Measurements from ENCODE around the gene MYO9A. TPM values are rescaled to one million over a fixed set of nuclear protein-coding genes. Genes with fewer than 3 reads are reported as not detected.

The MYO9A gene
- total and polyA plus RNA-seq, 2 donors = 4.4 to 11.6 TPM

GRCh38 chr15:71789616-71790015 is 328.3 kb downstream of the MYO9A start:
- 92% methylated on average over 6 of the region's 6 CpGs for WGBS
- Histone ChIP-seq H3K4me1 (ENCODE audit: control insufficient read depth in 2 of 2, insufficient read depth in 2 of 2, low read length in 2 of 2) (no peaks in the 10 kb centered on the region), H3K4me3 (ENCODE audit: low read length in 2 of 2) (no peak overlapping the region), H3K36me3 (ENCODE audit: control insufficient read depth in 2 of 2, insufficient read depth in 2 of 2, low read length in 1 of 2) (no peaks in the 10 kb centered on the region), H3K9me3 (ENCODE audit: control insufficient read depth in 2 of 2, insufficient read depth in 1 of 2, low read length in 1 of 2) (no peaks in the 10 kb centered on the region), H3K27ac (ENCODE audit: low read depth in 1 of 2, low read length in 1 of 2) (no peak overlapping the region), H3K27me3 (ENCODE audit: control insufficient read depth in 2 of 2, insufficient read depth in 1 of 2, low read length in 1 of 2) (no peaks in the 10 kb centered on the region)
- no peak for DNase-seq (ENCODE audit: low read depth in 6 of 9, low spot score in 9 of 9)

- no peak overlapping the region for H3K4me3 ChIP-seq (ENCODE audit: low read length in 2 of 2)
- WGBS = 94% methylated on average over 15 of the region's 15 CpGs
- no peaks in the 10 kb centered on the region for H3K36me3 ChIP-seq (ENCODE audit: control insufficient read depth in 2 of 2, insufficient read depth in 2 of 2, low read length in 1 of 2)
- H3K4me1 ChIP-seq (ENCODE audit: control insufficient read depth in 2 of 2, insufficient read depth in 2 of 2, low read length in 2 of 2) = no peaks in the 10 kb centered on the region
- H3K27ac ChIP-seq (ENCODE audit: low read depth in 1 of 2, low read length in 1 of 2) = no peak overlapping the region
- H3K27me3 ChIP-seq (ENCODE audit: control insufficient read depth in 2 of 2, insufficient read depth in 1 of 2, low read length in 1 of 2) = no peaks in the 10 kb centered on the region
- no peak for DNase-seq (ENCODE audit: low read depth in 6 of 9, low spot score in 9 of 9)
- no peaks in the 10 kb centered on the region for H3K9me3 ChIP-seq (ENCODE audit: control insufficient read depth in 2 of 2, insufficient read depth in 1 of 2, low read length in 1 of 2)
Measured at GRCh38 chr15:71788646-71789579, 329.0 kb downstream of the MYO9A start.

- H3K36me3 ChIP-seq (ENCODE audit: control insufficient read depth in 2 of 2, insufficient read depth in 2 of 2, low read length in 1 of 2) = no peaks in the 10 kb centered on the region
- no peak overlapping the region for H3K27ac ChIP-seq (ENCODE audit: low read depth in 1 of 2, low read length in 1 of 2)
- no peak overlapping the region for H3K4me3 ChIP-seq (ENCODE audit: low read length in 2 of 2)
- 83% methylated on average over 7 of the region's 7 CpGs for WGBS
- no peaks in the 10 kb centered on the region for H3K9me3 ChIP-seq (ENCODE audit: control insufficient read depth in 2 of 2, insufficient read depth in 1 of 2, low read length in 1 of 2)
- H3K4me1 ChIP-seq (ENCODE audit: control insufficient read depth in 2 of 2, insufficient read depth in 2 of 2, low read length in 2 of 2) = no peaks in the 10 kb centered on the region
- no peaks in the 10 kb centered on the region for H3K27me3 ChIP-seq (ENCODE audit: control insufficient read depth in 2 of 2, insufficient read depth in 1 of 2, low read length in 1 of 2)
- DNase-seq (ENCODE audit: low read depth in 6 of 9, low spot score in 9 of 9) = no peak
Measured at GRCh38 chr15:71786673-71787072, 331.3 kb downstream of the MYO9A start.

- H3K27me3 ChIP-seq (ENCODE audit: control insufficient read depth in 2 of 2, insufficient read depth in 1 of 2, low read length in 1 of 2) = no peaks in the 10 kb centered on the region
- whole genome bisulfite sequencing = 96% methylated on average over 2 of the region's 2 CpGs
- H3K4me3 ChIP-seq (ENCODE audit: low read length in 2 of 2) = no peak overlapping the region
- no peak for DNase-seq (ENCODE audit: low read depth in 6 of 9, low spot score in 9 of 9)
- no peaks in the 10 kb centered on the region for H3K36me3 ChIP-seq (ENCODE audit: control insufficient read depth in 2 of 2, insufficient read depth in 2 of 2, low read length in 1 of 2)
- H3K4me1 ChIP-seq (ENCODE audit: control insufficient read depth in 2 of 2, insufficient read depth in 2 of 2, low read length in 2 of 2) = no peaks in the 10 kb centered on the region
- no peaks in the 10 kb centered on the region for H3K9me3 ChIP-seq (ENCODE audit: control insufficient read depth in 2 of 2, insufficient read depth in 1 of 2, low read length in 1 of 2)
- H3K27ac ChIP-seq (ENCODE audit: low read depth in 1 of 2, low read length in 1 of 2) = no peak overlapping the region
Measured at GRCh38 chr15:71785996-71786395, 332.0 kb downstream of the MYO9A start.

GRCh38 chr15:71784719-71785118 is 333.2 kb downstream of the MYO9A start:
- no peak overlapping the region for H3K27ac ChIP-seq (ENCODE audit: low read depth in 1 of 2, low read length in 1 of 2)
- no peaks in the 10 kb centered on the region for H3K27me3 ChIP-seq (ENCODE audit: control insufficient read depth in 2 of 2, insufficient read depth in 1 of 2, low read length in 1 of 2)
- H3K4me3 ChIP-seq (ENCODE audit: low read length in 2 of 2) = no peak overlapping the region
- no peaks in the 10 kb centered on the region for H3K36me3 ChIP-seq (ENCODE audit: control insufficient read depth in 2 of 2, insufficient read depth in 2 of 2, low read length in 1 of 2)
- peak in 1 of 9 donors; percentile 28 for DNase-seq (ENCODE audit: low read depth in 6 of 9, low spot score in 9 of 9)
- no peaks in the 10 kb centered on the region for H3K9me3 ChIP-seq (ENCODE audit: control insufficient read depth in 2 of 2, insufficient read depth in 1 of 2, low read length in 1 of 2)
- H3K4me1 ChIP-seq (ENCODE audit: control insufficient read depth in 2 of 2, insufficient read depth in 2 of 2, low read length in 2 of 2) = no peaks in the 10 kb centered on the region
- 75% methylated on average over 6 of the region's 6 CpGs for WGBS

- WGBS = 73% methylated on average over 10 of the region's 10 CpGs
- Histone ChIP-seq H3K4me3 (ENCODE audit: low read length in 2 of 2) (no peak overlapping the region), H3K27me3 (ENCODE audit: control insufficient read depth in 2 of 2, insufficient read depth in 1 of 2, low read length in 1 of 2) (no peaks in the 10 kb centered on the region), H3K36me3 (ENCODE audit: control insufficient read depth in 2 of 2, insufficient read depth in 2 of 2, low read length in 1 of 2) (no peaks in the 10 kb centered on the region), H3K9me3 (ENCODE audit: control insufficient read depth in 2 of 2, insufficient read depth in 1 of 2, low read length in 1 of 2) (no peaks in the 10 kb centered on the region), H3K27ac (ENCODE audit: low read depth in 1 of 2, low read length in 1 of 2) (no peak overlapping the region), H3K4me1 (ENCODE audit: control insufficient read depth in 2 of 2, insufficient read depth in 2 of 2, low read length in 2 of 2) (no peaks in the 10 kb centered on the region)
- no peak for DNase-seq (ENCODE audit: low read depth in 6 of 9, low spot score in 9 of 9)
Measured at GRCh38 chr15:71782422-71783165, 335.4 kb downstream of the MYO9A start.

- H3K4me3 ChIP-seq (ENCODE audit: low read length in 2 of 2) = no peak overlapping the region
- no peaks in the 10 kb centered on the region for H3K4me1 ChIP-seq (ENCODE audit: control insufficient read depth in 2 of 2, insufficient read depth in 2 of 2, low read length in 2 of 2)
- no peak overlapping the region for H3K27ac ChIP-seq (ENCODE audit: low read depth in 1 of 2, low read length in 1 of 2)
- 95% methylated on average over 8 of the region's 8 CpGs for WGBS
- DNase-seq (ENCODE audit: low read depth in 6 of 9, low spot score in 9 of 9) = no peak
- no peaks in the 10 kb centered on the region for H3K36me3 ChIP-seq (ENCODE audit: control insufficient read depth in 2 of 2, insufficient read depth in 2 of 2, low read length in 1 of 2)
- no peaks in the 10 kb centered on the region for H3K9me3 ChIP-seq (ENCODE audit: control insufficient read depth in 2 of 2, insufficient read depth in 1 of 2, low read length in 1 of 2)
- H3K27me3 ChIP-seq (ENCODE audit: control insufficient read depth in 2 of 2, insufficient read depth in 1 of 2, low read length in 1 of 2) = no peaks in the 10 kb centered on the region
Measured at GRCh38 chr15:71781965-71782265, 336.0 kb downstream of the MYO9A start.

GRCh38 chr15:71781179-71781964 is 336.6 kb downstream of the MYO9A start:
- H3K9me3 ChIP-seq (ENCODE audit: control insufficient read depth in 2 of 2, insufficient read depth in 1 of 2, low read length in 1 of 2) = no peaks in the 10 kb centered on the region
- H3K4me3 ChIP-seq (ENCODE audit: low read length in 2 of 2) = no peak overlapping the region
- H3K36me3 ChIP-seq (ENCODE audit: control insufficient read depth in 2 of 2, insufficient read depth in 2 of 2, low read length in 1 of 2) = no peaks in the 10 kb centered on the region
- H3K27ac ChIP-seq (ENCODE audit: low read depth in 1 of 2, low read length in 1 of 2) = no peak overlapping the region
- 95% methylated on average over 9 of the region's 9 CpGs for WGBS
- no peak for DNase-seq (ENCODE audit: low read depth in 6 of 9, low spot score in 9 of 9)
- no peaks in the 10 kb centered on the region for H3K4me1 ChIP-seq (ENCODE audit: control insufficient read depth in 2 of 2, insufficient read depth in 2 of 2, low read length in 2 of 2)
- H3K27me3 ChIP-seq (ENCODE audit: control insufficient read depth in 2 of 2, insufficient read depth in 1 of 2, low read length in 1 of 2) = no peaks in the 10 kb centered on the region

All from thymus (tissue), 11 donors.